GM12872 (cell line): Measurements from ENCODE around the gene RGS6.

Experiments used
- CTCF ChIP-seq: IDR thresholded peaks from 3 replicates; pipeline ENCODE4 v1.5.1; 2011; ENCODE audit warnings: low read depth, mild to moderate bottlenecking, low read length, moderate library complexity; ENCODE audit not compliant: insufficient read depth

RGS6 gene

GRCh38 chr14:72061718-72062117, 129.5 kb downstream of the RGS6 start:
- no peak for TF ChIP-seq CTCF

- TF ChIP-seq CTCF = no peak
Observed at GRCh38 chr14:72063761-72064282, 131.6 kb downstream of the RGS6 start.

GRCh38 chr14:72064501-72064900, 132.3 kb downstream of the RGS6 start:
- TF ChIP-seq CTCF = no peak

- TF ChIP-seq CTCF = no peak
Observed at GRCh38 chr14:72070458-72070857, 138.2 kb downstream of the RGS6 start.

GRCh38 chr14:72075649-72076334, 143.6 kb downstream of the RGS6 start:
- no peak for TF ChIP-seq CTCF

GRCh38 chr14:72081137-72081536, 148.9 kb downstream of the RGS6 start:
- no peak for TF ChIP-seq CTCF

- no peak for TF ChIP-seq CTCF
Observed at GRCh38 chr14:72084935-72085334, 152.7 kb downstream of the RGS6 start.
